Stimulated activated CD4-positive, alpha-beta T cell treated with anti-CD3 and anti-CD28 coated beads, Interleukin-4, amount 100 ng/mL, for 1 hour (primary cell): ENCODE data around the gene CST7.
"Not testable (repeated sequence)": the region's sequence is repeated elsewhere in the genome, so short reads cannot be mapped to it uniquely, and the experiment has no call there.

Source experiments
- DNase-seq: peaks from one replicate; pipeline ENCODE4 v3.0.0-alpha.2; 2020

Gene CST7

GRCh38 chr20:24987244-24987643 is 38.2 kb downstream of the CST7 start:
- DNase-seq = peak; percentile 12

GRCh38 chr20:24987873-24988835 is 39.1 kb downstream of the CST7 start:
- DNase-seq = no peak

- DNase-seq = no peak
Measured at GRCh38 chr20:24989162-24989561, 40.1 kb downstream of the CST7 start.

GRCh38 chr20:24990810-24991252 is 41.8 kb downstream of the CST7 start:
- DNase-seq = no peak

GRCh38 chr20:24991897-24992486 is 42.9 kb downstream of the CST7 start:
- no peak for DNase-seq

- DNase-seq = peak; percentile 98
Measured at GRCh38 chr20:24992487-24993205, 43.6 kb downstream of the CST7 start, which contains the start of gene APMAP. TSS of gene APMAP (minus strand) at chr20:24992751. CDS start at chr20:24992688, 63 bp downstream.

- no peak for DNase-seq
Measured at GRCh38 chr20:24993337-24994185, 44.5 kb downstream of the CST7 start.

- no peak for DNase-seq
Measured at GRCh38 chr20:24994186-24994465, 45.1 kb downstream of the CST7 start.

GRCh38 chr20:24994470-24995368 is 45.6 kb downstream of the CST7 start:
- peak; percentile 76 for DNase-seq

GRCh38 chr20:24995741-24996448 is 46.8 kb downstream of the CST7 start:
- no peak for DNase-seq

- no peak for DNase-seq
Measured at GRCh38 chr20:24996449-24997377, 47.6 kb downstream of the CST7 start.

- no peak for DNase-seq
Measured at GRCh38 chr20:24998121-24998520, 49.1 kb downstream of the CST7 start.

GRCh38 chr20:24998631-24999445 is 49.8 kb downstream of the CST7 start:
- no peak for DNase-seq

- DNase-seq = no peak
Measured at GRCh38 chr20:24999568-24999967, 50.5 kb downstream of the CST7 start.

- no peak for DNase-seq
Measured at GRCh38 chr20:25000268-25000801, 51.3 kb downstream of the CST7 start.

GRCh38 chr20:25001323-25001722 is 52.3 kb downstream of the CST7 start:
- not testable (repeated sequence) for DNase-seq

- no peak for DNase-seq
Measured at GRCh38 chr20:25003002-25003401, 53.9 kb downstream of the CST7 start.

GRCh38 chr20:25005220-25005619 is 56.2 kb downstream of the CST7 start:
- no peak for DNase-seq

GRCh38 chr20:25005661-25006060 is 56.6 kb downstream of the CST7 start:
- no peak for DNase-seq
